ENCODE measurements around the gene PIGQ.
"Not testable (repeated sequence)": the region's sequence is repeated elsewhere in the genome, so short reads cannot be mapped to it uniquely, and the experiment has no call there.

The PIGQ gene

GRCh38 chr16:597655-598054, 27.9 kb downstream of the PIGQ start:
- FAIRE-seq; DNase-seq (ENCODE audit: insufficient read length, low spot score): not testable (repeated sequence)

- no peak for DNase-seq (ENCODE audit: insufficient read length, low spot score)
Observed at GRCh38 chr16:598823-599739, 29.3 kb downstream of the PIGQ start.

DNA sequence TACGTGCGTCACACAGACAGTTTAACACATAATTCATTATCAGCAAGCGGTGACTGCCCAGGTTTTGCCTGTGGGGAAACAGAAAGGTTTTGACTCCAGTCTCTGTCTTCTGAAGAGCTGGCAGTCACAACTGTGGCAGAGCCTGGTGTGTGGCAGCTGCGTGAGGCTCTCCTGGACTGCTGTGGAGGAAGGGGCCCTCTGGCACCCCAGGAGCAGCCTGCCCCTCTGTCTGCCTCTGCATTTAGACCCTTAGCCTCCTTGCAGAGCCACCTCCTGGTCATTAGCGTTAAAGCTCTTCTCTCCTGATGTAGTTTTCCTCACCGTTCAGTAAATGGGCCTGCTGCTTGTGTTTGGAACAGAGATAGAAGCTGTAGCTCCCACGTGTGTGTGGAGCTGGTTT, 31.0 kb downstream of the PIGQ start:
- FAIRE-seq: no peak
- no peak for DNase-seq (ENCODE audit: insufficient read length, low spot score)

More at GRCh38 chr16:598823-599739, 29.3 kb downstream of the PIGQ start:
- FAIRE-seq: no peak

GRCh38 chr16:603933-604332, 34.2 kb downstream of the PIGQ start:
- FAIRE-seq (no peak), DNase-seq (ENCODE audit: insufficient read length, low spot score) (no peak)

GRCh38 chr16:606656-607307, 37.0 kb downstream of the PIGQ start:
- FAIRE-seq (no peak), DNase-seq (ENCODE audit: insufficient read length, low spot score) (no peak)

DNA sequence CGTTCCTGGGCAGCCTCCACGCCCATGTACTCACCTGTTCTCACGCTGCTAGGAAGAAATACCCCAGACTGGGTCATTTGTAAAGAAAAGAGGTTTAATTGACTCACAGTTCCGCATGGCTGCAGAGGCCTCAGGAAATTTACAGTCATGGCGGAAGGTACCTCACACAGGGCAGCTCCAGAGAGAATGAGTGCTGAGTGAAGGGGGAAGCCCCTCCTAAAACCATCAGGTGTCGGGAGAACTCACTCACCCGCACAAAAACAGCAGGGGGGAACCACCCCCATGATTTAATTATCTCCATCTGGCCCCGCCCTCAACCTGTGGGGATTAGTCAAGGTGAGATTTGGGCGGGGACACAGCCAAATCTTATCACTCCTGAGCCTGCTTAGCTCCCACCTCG, 38.3 kb downstream of the PIGQ start:
- no peak for FAIRE-seq
- DNase-seq (ENCODE audit: insufficient read length, low spot score): no peak

DNA sequence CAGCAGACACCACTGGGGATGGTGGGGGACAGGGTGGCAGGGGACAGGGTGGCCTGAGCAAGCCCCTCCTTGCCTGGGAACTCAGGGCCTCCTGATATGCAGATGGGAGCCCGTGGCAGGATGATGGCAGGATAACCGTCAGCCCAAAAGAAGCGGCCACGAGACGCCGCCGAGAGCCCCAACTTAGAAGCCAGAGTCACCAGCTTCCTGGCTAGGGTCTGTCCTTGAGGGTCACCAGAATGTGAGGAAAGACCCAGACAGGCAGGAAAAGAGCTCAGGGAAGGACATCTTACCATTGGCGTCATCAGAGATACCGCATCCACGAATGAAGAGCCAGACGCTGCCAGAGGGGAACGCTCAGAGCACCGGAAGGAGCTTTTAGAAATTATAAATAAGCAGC, 39.5 kb downstream of the PIGQ start:
- FAIRE-seq (no peak), DNase-seq (ENCODE audit: insufficient read length, low spot score) (no peak)

- FAIRE-seq (no peak), DNase-seq (ENCODE audit: insufficient read length, low spot score) (no peak)
Observed at GRCh38 chr16:609984-610383, 40.2 kb downstream of the PIGQ start.

- DNase-seq (ENCODE audit: insufficient read length, low spot score) (no peak), FAIRE-seq (no peak)
Observed at GRCh38 chr16:610513-611381, 41.0 kb downstream of the PIGQ start.

GRCh38 chr16:615122-615521, 45.4 kb downstream of the PIGQ start:
- DNase-seq (ENCODE audit: insufficient read length, low spot score): no peak

GRCh38 chr16:616733-617586, 47.2 kb downstream of the PIGQ start:
- no peak for DNase-seq (ENCODE audit: insufficient read length, low spot score)
- FAIRE-seq: no peak

More at GRCh38 chr16:615122-615521, 45.4 kb downstream of the PIGQ start:
- FAIRE-seq: no peak

DNA sequence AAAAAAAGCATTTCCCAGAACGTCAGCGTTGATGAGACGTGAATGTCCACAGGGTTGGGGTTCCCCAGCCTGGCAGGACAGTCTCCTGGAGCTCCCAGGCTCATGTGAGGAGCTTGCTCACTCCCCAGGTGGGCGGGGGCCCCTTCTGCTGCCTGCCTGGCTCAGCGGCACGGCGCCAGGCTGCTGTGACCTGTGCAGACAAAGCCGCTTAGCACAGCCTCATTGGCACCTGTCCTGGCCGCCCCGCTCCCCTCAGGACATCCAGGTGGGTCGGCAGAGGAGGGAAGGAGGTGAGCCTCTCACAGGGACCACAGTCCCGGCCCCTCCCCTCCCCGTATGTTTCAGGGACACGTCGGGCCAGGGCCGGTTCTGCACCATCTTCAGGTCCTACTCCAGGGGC, 48.1 kb downstream of the PIGQ start:
- DNase-seq (ENCODE audit: insufficient read length, low spot score): no peak
- FAIRE-seq: no peak

DNA sequence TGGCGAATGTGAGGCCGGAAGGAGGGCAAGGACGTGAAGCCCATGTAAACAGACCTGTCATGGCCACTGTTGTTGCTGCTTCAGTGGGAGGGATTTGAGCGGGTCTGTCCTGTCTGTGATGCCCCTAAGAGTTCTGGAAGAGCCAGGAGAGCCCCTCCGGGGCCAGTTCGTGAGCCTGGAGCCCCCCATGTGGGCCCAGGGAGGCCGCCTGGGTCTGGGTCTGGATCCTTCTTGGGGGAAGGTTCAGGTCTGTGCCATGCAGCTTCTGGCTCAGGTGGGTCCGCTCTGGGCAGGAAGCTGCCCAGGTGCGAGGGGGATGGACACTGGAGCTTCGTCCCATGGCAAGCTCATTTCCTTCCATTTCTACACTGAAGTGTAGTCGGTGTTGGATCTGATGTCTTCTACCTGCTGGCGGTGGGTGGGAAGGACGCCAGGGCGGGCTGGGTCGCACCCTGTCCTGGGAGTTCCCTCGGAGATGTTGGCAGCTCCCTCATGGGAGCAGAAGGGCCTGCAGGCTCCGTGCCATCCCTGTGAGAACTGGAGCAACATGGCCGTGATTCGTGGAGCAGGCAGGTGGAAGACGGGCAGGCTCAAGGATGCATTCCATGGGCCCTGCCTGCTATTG, 49.8 kb downstream of the PIGQ start:
- FAIRE-seq (no peak), DNase-seq (ENCODE audit: insufficient read length, low spot score) (no peak)

DNA sequence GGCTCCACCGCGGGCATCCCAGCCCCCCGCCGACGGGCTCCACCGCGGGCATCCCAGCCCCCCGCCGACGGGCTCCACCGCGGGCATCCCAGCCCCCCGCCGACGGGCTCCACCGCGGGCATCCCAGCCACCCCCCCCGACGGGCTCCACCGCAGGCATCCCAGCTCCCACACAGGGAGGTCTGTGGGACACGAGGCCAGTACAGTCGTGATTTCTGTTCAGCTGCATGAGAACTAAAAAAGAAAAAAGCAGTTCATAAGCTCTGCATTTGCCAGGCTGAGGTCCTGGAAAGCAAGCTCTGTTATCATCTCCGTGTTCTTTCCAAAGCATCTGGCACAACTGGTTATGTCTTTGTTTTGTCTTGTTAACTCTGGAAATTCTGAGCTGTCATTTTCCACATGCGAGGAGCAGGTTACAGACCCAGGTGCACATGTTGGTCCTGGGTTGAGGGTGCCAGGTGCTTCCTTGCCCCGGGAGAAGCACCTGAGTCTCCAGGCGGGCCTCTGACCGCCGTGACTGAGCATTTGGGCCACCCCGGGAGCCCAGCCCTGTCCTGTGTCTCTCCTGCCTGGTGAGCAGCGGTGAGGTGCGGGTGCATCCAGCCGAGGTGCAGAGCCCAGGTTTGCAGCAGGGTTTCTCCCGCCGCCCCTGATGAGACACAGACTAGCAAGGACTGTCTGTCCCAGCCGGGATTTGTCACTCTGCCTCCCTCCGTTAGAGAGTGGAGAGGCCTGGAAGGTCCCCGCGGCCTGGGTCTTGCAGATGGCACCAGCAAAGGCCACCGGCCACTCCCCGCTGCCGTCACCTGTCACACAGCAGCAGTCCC, 51.1 kb downstream of the PIGQ start:
- no peak for FAIRE-seq
- no peak for DNase-seq (ENCODE audit: insufficient read length, low spot score)

GRCh38 chr16:621526-622105, 51.8 kb downstream of the PIGQ start:
- no peak for FAIRE-seq
- no peak for DNase-seq (ENCODE audit: insufficient read length, low spot score)

- FAIRE-seq: no peak
- no peak for DNase-seq (ENCODE audit: insufficient read length, low spot score)
Observed at GRCh38 chr16:622920-623280, 53.1 kb downstream of the PIGQ start.

GRCh38 chr16:624526-625070, 54.8 kb downstream of the PIGQ start:
- DNase-seq (ENCODE audit: insufficient read length, low spot score) (no peak), FAIRE-seq (no peak)
